ENCODE measurements around the gene C1orf122.

GRCh38 chr1:37797750-37798345, 9.7 kb upstream of the C1orf122 start:
- TF ChIP-seq POLR2A (IDR thresholded peaks at IDR 0.05) (no peak), CTCF (IDR thresholded peaks at IDR 0.05) (no peak), POLR2AphosphoS5 (IDR thresholded peaks at IDR 0.05) (no peak)
